ENCODE data around the gene PKN1. TPM values are rescaled to one million over a fixed set of nuclear protein-coding genes. Genes with fewer than 3 reads are reported as not detected.

Gene PKN1
- total and polyA plus RNA-seq, 2 experiments from 2014 or later: 86.8 to 201 TPM

DNA sequence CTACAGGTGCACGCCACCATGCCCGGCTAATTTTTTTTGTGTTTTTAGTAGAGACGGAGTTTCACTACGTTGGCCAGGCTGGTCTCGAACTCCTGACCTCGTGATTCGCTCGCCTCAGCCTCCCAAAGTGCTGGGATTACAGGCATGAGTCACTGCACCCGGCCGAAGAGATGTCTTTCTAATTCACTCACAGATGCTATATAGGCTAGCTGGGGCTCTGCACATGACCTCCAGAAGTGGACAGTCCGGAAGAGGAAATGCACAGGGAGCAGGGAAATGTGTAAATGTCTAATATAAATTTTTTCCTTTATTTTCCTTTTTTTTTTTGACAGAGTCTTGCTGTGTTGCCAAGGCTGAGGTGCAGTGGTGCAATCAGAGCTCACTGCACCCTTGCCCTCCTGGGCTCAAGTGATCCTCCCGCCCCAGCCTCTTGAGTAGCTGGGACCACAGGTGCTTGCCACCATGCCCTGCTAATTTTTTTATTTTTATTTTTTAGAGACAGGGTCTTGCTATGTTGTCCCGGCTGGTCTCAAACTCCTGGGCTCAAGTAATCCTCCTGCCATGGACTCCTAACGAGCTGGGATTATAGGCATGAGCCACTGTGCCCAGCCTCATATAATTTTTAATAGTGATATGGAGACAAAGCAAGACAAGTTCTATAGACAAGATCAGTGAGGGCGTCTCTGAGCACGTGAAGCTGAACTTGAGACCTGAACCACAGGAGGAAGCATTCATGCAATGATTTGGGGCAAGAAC lies 54.4 kb downstream of the PKN1 start (continued):
- TF ChIP-seq, protein P1, sequence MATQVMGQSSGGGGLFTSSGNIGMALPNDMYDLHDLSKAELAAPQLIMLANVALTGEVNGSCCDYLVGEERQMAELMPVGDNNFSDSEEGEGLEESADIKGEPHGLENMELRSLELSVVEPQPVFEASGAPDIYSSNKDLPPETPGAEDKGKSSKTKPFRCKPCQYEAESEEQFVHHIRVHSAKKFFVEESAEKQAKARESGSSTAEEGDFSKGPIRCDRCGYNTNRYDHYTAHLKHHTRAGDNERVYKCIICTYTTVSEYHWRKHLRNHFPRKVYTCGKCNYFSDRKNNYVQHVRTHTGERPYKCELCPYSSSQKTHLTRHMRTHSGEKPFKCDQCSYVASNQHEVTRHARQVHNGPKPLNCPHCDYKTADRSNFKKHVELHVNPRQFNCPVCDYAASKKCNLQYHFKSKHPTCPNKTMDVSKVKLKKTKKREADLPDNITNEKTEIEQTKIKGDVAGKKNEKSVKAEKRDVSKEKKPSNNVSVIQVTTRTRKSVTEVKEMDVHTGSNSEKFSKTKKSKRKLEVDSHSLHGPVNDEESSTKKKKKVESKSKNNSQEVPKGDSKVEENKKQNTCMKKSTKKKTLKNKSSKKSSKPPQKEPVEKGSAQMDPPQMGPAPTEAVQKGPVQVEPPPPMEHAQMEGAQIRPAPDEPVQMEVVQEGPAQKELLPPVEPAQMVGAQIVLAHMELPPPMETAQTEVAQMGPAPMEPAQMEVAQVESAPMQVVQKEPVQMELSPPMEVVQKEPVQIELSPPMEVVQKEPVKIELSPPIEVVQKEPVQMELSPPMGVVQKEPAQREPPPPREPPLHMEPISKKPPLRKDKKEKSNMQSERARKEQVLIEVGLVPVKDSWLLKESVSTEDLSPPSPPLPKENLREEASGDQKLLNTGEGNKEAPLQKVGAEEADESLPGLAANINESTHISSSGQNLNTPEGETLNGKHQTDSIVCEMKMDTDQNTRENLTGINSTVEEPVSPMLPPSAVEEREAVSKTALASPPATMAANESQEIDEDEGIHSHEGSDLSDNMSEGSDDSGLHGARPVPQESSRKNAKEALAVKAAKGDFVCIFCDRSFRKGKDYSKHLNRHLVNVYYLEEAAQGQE (IDR thresholded peaks at IDR 0.05; ENCODE audit: unreplicated experiment): no peak
- TF ChIP-seq EZH2 (IDR thresholded peaks at IDR 0.05; ENCODE audit: low read depth, unreplicated experiment) (no peak), EZH2phosphoT487 (IDR thresholded peaks at IDR 0.05; ENCODE audit: unreplicated experiment) (no peak), NANOG (IDR thresholded peaks at IDR 0.05; ENCODE audit: borderline replicate concordance) (no peak), CREB1 (CRISPR knock-in tag; IDR thresholded peaks at IDR 0.05; ENCODE audit: low read depth) (no peak), ZNF331 (CRISPR knock-in tag; IDR thresholded peaks at IDR 0.05; ENCODE audit: low read depth) (no peak), STAT1 (IDR thresholded peaks at IDR 0.05; ENCODE audit: unreplicated experiment) (no peak)
- TF ChIP-seq, protein P2, sequence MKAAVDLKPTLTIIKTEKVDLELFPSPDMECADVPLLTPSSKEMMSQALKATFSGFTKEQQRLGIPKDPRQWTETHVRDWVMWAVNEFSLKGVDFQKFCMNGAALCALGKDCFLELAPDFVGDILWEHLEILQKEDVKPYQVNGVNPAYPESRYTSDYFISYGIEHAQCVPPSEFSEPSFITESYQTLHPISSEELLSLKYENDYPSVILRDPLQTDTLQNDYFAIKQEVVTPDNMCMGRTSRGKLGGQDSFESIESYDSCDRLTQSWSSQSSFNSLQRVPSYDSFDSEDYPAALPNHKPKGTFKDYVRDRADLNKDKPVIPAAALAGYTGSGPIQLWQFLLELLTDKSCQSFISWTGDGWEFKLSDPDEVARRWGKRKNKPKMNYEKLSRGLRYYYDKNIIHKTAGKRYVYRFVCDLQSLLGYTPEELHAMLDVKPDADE (IDR thresholded peaks at IDR 0.05): no peak

DNA sequence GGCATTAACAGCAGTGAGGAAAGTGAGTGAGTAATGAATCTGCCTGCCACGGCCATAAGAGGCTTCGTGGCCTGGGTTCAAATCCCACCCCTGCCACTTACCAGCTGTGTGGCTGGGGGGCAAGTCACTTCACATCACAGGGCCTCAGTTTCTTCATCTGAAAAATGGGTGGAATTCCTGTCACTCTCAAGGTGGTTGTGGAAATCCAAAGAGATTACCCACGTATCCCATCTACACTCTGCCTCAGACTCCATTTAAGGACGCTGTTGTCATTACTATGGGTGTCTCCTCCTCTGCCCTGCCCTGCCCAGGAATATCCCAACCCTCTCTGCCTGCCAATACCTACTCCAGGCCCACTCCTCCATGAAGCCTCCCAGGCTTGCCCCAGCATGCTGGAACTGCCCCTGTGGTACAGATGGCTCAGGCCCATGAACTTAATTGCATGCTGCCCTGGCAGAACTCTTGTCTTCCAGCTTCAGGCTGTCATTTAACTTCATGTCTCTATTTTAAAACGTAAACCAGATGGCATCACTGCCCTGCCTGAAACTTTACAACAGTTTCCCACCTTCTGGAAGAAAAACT lies 59.7 kb downstream of the PKN1 start:
- peaks cover 44% of the 10 kb centered on the region for H3K36me3 Mint-ChIP-seq (ENCODE audit: low read depth)
- Histone ChIP-seq H3K4me3 (no peak overlapping the region), H3K27ac (ENCODE audit: low read depth) (no peak overlapping the region), H3K79me2 (replicated peaks; ENCODE audit: insufficient read depth) (peaks cover 28% of the 10 kb centered on the region), H3K36me3 (ENCODE audit: insufficient read depth) (peaks cover 11% of the 10 kb centered on the region), H3K4me2 (no peak overlapping the region), H3K9me2 (ENCODE audit: insufficient read depth) (no peaks in the 10 kb centered on the region), H2AFZ (no peak overlapping the region), H4K20me1 (replicated peaks; ENCODE audit: insufficient read depth) (peaks cover 8% of the 10 kb centered on the region; the same call in 1 of the 2 replicates), H3F3A (replicated peaks; ENCODE audit: low read depth) (peaks cover 11% of the 10 kb centered on the region), H3K27me3 (ENCODE audit: insufficient read depth) (no peaks in the 10 kb centered on the region), H3K4me1 (ENCODE audit: insufficient read depth) (no peaks in the 10 kb centered on the region; the same call in 1 of the 2 replicates)
- no peak for ATAC-seq
- peak overlapping the region; percentile 23; the same call in 1 of the 3 replicates for H3K4me3 Mint-ChIP-seq
- no peak for DNase-seq (ENCODE audit: low spot score)
- H3K9me3 Mint-ChIP-seq: no peaks in the 10 kb centered on the region
- peaks cover 22% of the 10 kb centered on the region for H3K4me1 Mint-ChIP-seq
- H3K27me3 Mint-ChIP-seq (ENCODE audit: insufficient read depth, low read depth, poor library complexity): peaks cover 16% of the 10 kb centered on the region
- no peak overlapping the region for H3K27ac Mint-ChIP-seq
- TF ChIP-seq EZH2 (IDR thresholded peaks at IDR 0.05; ENCODE audit: low read depth, unreplicated experiment): no peak
- TF ChIP-seq CREB1 (CRISPR knock-in tag; IDR thresholded peaks at IDR 0.05; ENCODE audit: low read depth): no peak
- no peak for TF ChIP-seq NANOG (IDR thresholded peaks at IDR 0.05; ENCODE audit: borderline replicate concordance)
- TF ChIP-seq, protein P3, sequence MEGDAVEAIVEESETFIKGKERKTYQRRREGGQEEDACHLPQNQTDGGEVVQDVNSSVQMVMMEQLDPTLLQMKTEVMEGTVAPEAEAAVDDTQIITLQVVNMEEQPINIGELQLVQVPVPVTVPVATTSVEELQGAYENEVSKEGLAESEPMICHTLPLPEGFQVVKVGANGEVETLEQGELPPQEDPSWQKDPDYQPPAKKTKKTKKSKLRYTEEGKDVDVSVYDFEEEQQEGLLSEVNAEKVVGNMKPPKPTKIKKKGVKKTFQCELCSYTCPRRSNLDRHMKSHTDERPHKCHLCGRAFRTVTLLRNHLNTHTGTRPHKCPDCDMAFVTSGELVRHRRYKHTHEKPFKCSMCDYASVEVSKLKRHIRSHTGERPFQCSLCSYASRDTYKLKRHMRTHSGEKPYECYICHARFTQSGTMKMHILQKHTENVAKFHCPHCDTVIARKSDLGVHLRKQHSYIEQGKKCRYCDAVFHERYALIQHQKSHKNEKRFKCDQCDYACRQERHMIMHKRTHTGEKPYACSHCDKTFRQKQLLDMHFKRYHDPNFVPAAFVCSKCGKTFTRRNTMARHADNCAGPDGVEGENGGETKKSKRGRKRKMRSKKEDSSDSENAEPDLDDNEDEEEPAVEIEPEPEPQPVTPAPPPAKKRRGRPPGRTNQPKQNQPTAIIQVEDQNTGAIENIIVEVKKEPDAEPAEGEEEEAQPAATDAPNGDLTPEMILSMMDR (conservative IDR thresholded peaks at IDR 0.05; ENCODE audit: low read depth in 2 of 2): no peak
- TF ChIP-seq, protein P2 (IDR thresholded peaks at IDR 0.05): no peak
- no peak for TF ChIP-seq STAT1 (IDR thresholded peaks at IDR 0.05; ENCODE audit: unreplicated experiment)
- no peak for TF ChIP-seq ZNF331 (CRISPR knock-in tag; IDR thresholded peaks at IDR 0.05; ENCODE audit: low read depth)
- TF ChIP-seq, protein P1 (IDR thresholded peaks at IDR 0.05; ENCODE audit: unreplicated experiment): no peak
- TF ChIP-seq JUNB (IDR thresholded peaks at IDR 0.05; ENCODE audit: unreplicated experiment): no peak
- TF ChIP-seq POLR2AphosphoS5 (IDR thresholded peaks at IDR 0.05; ENCODE audit: low read depth): no peak
